ENCODE data around the gene ATXN7L1. TPM values are rescaled to one million over a fixed set of nuclear protein-coding genes. Genes with fewer than 3 reads are reported as not detected.

The ATXN7L1 gene
- total RNA-seq, 1 experiment from 2014 or later: 14.6 TPM

DNA sequence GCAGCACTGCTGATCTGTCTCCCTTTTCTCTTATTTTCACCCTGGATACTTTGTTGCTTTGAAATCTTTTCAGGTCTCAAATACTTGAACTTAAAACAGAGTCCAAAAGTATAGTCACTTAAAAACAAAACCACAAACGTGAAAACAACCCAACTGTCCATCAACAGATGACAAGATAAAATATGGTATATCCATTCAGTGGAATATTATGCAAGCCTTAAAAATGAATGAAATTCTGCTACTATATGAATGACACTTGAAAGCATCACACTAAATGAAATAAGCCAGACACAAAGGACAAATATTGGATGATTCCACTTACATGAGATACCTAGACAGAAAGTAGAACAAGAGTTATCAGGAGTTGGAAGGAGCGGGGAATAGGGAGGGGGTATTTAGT is 250.4 kb downstream of the ATXN7L1 start:
- TF ChIP-seq, protein P1, sequence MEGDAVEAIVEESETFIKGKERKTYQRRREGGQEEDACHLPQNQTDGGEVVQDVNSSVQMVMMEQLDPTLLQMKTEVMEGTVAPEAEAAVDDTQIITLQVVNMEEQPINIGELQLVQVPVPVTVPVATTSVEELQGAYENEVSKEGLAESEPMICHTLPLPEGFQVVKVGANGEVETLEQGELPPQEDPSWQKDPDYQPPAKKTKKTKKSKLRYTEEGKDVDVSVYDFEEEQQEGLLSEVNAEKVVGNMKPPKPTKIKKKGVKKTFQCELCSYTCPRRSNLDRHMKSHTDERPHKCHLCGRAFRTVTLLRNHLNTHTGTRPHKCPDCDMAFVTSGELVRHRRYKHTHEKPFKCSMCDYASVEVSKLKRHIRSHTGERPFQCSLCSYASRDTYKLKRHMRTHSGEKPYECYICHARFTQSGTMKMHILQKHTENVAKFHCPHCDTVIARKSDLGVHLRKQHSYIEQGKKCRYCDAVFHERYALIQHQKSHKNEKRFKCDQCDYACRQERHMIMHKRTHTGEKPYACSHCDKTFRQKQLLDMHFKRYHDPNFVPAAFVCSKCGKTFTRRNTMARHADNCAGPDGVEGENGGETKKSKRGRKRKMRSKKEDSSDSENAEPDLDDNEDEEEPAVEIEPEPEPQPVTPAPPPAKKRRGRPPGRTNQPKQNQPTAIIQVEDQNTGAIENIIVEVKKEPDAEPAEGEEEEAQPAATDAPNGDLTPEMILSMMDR (conservative IDR thresholded peaks at IDR 0.05): no peak
- TF ChIP-seq EZH2 (IDR thresholded peaks at IDR 0.05; ENCODE audit: low read depth): no peak
- intact Hi-C loops (cut with micrococcal nuclease; ENCODE audit: unreplicated experiment): no loop called here
- no peaks in the 10 kb centered on the region for H4K20me1 ChIP-seq (ENCODE audit: insufficient read depth)

DNA sequence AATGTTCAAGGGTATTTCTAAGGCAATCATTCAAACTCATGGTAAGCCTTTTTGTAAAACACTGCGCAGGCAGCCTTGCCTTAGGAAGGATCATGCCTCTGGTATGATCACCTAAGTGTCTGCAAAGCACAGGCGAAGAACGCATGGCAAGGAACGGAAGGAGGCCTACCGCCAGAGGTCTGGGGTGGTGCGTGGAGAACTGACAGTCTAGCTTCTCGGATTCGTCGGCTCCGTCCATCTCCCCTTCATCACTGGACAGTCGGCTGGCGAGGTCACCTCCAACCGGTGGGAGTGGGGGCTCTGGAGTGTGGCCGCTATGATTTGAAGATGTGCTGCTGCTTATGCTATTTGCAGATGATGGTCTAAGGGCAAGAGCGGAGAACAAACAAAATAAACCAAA is 252.5 kb downstream of the ATXN7L1 start:
- no peak overlapping the region for H2AFZ ChIP-seq
- POLR2A ChIA-PET (ENCODE audit: unreplicated experiment): no interaction called here
- no peaks in the 10 kb centered on the region for H3K79me2 ChIP-seq (ENCODE audit: low read depth)
- no peak overlapping the region for H3K27ac ChIP-seq
- no peaks in the 10 kb centered on the region; the same call in 1 of the 2 replicates for H3K9me3 ChIP-seq (ENCODE audit: insufficient read depth, low read depth)
- H3K4me3 ChIP-seq: no peak overlapping the region
- no peaks in the 10 kb centered on the region for H3K4me1 ChIP-seq (replicated peaks; ENCODE audit: insufficient read depth)
- no peaks in the 10 kb centered on the region for H4K20me1 ChIP-seq (ENCODE audit: insufficient read depth)
- H3K9me2 ChIP-seq (ENCODE audit: insufficient read depth): no peaks in the 10 kb centered on the region
- no peak for DNase-seq
- H3F3A ChIP-seq (ENCODE audit: insufficient read depth, low read depth): no peaks in the 10 kb centered on the region
- no TSS peak for BruUV-seq (replicated peaks)
- TF ChIP-seq, protein P1 (conservative IDR thresholded peaks at IDR 0.05): no peak
- no peak for TF ChIP-seq EZH2 (IDR thresholded peaks at IDR 0.05; ENCODE audit: low read depth)
- H3K27me3 ChIP-seq (ENCODE audit: insufficient read depth, low read depth): no peaks in the 10 kb centered on the region
- H3K4me2 ChIP-seq: no peak overlapping the region
- H3K36me3 ChIP-seq (ENCODE audit: low read depth): no peaks in the 10 kb centered on the region
- CTCF ChIA-PET: no interaction called here
- intact Hi-C loops (cut with micrococcal nuclease; ENCODE audit: unreplicated experiment): no loop called here

More for the DNA sequence above, 250.4 kb downstream of the ATXN7L1 start:
- Histone ChIP-seq H3K4me3 (no peak overlapping the region), H3K9me3 (ENCODE audit: insufficient read depth, low read depth) (no peaks in the 10 kb centered on the region; the same call in 1 of the 2 replicates), H3K4me2 (no peak overlapping the region), H3K27me3 (ENCODE audit: insufficient read depth, low read depth) (no peaks in the 10 kb centered on the region), H3K9me2 (ENCODE audit: insufficient read depth) (no peaks in the 10 kb centered on the region), H2AFZ (no peak overlapping the region), H3K36me3 (ENCODE audit: low read depth) (no peaks in the 10 kb centered on the region), H3K27ac (no peak overlapping the region), H3F3A (ENCODE audit: insufficient read depth, low read depth) (no peaks in the 10 kb centered on the region), H3K79me2 (ENCODE audit: low read depth) (no peaks in the 10 kb centered on the region), H3K4me1 (replicated peaks; ENCODE audit: insufficient read depth) (no peaks in the 10 kb centered on the region)
- no peak for DNase-seq
- no TSS peak for BruUV-seq (replicated peaks)
- ChIA-PET CTCF (no interaction called here), POLR2A (ENCODE audit: unreplicated experiment) (no interaction called here)

DNA sequence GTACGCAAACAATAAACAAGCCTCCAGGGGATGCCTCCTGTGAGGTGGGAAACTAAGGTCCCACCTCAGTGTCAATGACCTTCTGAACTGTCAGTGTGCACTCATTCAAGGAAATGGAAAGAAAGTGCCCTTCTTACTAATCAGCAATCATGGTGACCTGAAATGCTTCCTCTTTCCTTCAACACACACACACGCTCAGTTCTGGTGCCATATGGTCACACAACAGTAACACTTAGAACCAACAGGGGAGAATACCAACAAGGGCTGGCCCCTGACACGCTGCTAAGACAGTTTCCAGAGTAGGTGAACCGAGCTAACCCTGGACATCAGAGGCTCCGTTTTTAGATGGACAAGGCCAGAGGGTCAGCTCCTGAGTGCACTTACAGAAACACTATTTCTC is 253.0 kb downstream of the ATXN7L1 start:
- H3K79me2 ChIP-seq (ENCODE audit: low read depth): no peaks in the 10 kb centered on the region
- no peaks in the 10 kb centered on the region; the same call in 1 of the 2 replicates for H3K9me3 ChIP-seq (ENCODE audit: insufficient read depth, low read depth)
- CTCF ChIA-PET: no interaction called here
- H3K4me3 ChIP-seq: no peak overlapping the region
- H3K27ac ChIP-seq: no peak overlapping the region
- no peaks in the 10 kb centered on the region for H3K27me3 ChIP-seq (ENCODE audit: insufficient read depth, low read depth)
- no peak overlapping the region for H3K4me2 ChIP-seq
- intact Hi-C loops (cut with micrococcal nuclease; ENCODE audit: unreplicated experiment): no loop called here
- H3K4me1 ChIP-seq (replicated peaks; ENCODE audit: insufficient read depth): no peaks in the 10 kb centered on the region
- BruUV-seq (replicated peaks): no TSS peak
- no peak for DNase-seq
- no peak overlapping the region for H2AFZ ChIP-seq
- H3K36me3 ChIP-seq (ENCODE audit: low read depth): no peaks in the 10 kb centered on the region
- POLR2A ChIA-PET (ENCODE audit: unreplicated experiment): no interaction called here
- no peaks in the 10 kb centered on the region for H3K9me2 ChIP-seq (ENCODE audit: insufficient read depth)
- H3F3A ChIP-seq (ENCODE audit: insufficient read depth, low read depth): no peaks in the 10 kb centered on the region
- no peaks in the 10 kb centered on the region for H4K20me1 ChIP-seq (ENCODE audit: insufficient read depth)
- no peak for TF ChIP-seq EZH2 (IDR thresholded peaks at IDR 0.05; ENCODE audit: low read depth)
- TF ChIP-seq, protein P1 (conservative IDR thresholded peaks at IDR 0.05): no peak
